C4-2B (cell line): ENCODE results near the gene MIPOL1.

Source experiments
- H3K27ac ChIP-seq: fragments of 450-650 bp; 2 replicates; pipeline ENCODE4 v1.5.1; 2017
- CTCF ChIP-seq: fragments of 450-650 bp; conservative IDR thresholded peaks from 2 replicates; pipeline ENCODE4 v1.5.1; 2017; ENCODE audit warnings: mild to moderate bottlenecking
- ZFX ChIP-seq: fragments of 450-650 bp; IDR thresholded peaks from 2 replicates; pipeline ENCODE4 v1.6.1; 2017

MIPOL1 gene

GRCh38 chr14:37571391-37571790, 373.7 kb downstream of the MIPOL1 start:
- TF ChIP-seq ZFX (no peak), CTCF (no peak)
- peak overlapping the region; percentile 37 for H3K27ac ChIP-seq

- no peak overlapping the region for H3K27ac ChIP-seq
- TF ChIP-seq CTCF, result no peak
- TF ChIP-seq ZFX, result no peak
These were observed 375.6 kb downstream of the MIPOL1 start for GRCh38 chr14:37573356-37573755.

DNA sequence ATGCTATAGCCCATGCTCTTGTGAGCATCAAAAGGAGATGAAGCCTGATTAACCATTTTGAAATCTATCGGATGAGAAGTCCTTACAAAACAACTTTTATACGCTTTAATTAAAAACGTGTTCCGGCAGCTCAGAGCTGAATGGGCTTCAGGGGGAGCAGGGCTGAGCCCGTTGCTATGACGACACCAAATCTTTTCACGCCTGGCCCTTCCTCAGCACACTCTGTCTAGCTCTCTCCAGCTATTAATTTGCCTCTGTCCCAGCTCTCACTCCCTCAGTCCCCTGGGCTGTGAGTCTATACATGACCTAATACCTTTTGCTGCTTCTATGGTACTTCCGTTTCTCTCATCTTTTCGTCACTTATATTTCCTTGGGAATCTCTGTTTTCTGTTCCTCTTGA, 381.5 kb downstream of the MIPOL1 start:
- H3K27ac ChIP-seq, result no peak overlapping the region
- TF ChIP-seq ZFX (no peak), CTCF (no peak)

DNA sequence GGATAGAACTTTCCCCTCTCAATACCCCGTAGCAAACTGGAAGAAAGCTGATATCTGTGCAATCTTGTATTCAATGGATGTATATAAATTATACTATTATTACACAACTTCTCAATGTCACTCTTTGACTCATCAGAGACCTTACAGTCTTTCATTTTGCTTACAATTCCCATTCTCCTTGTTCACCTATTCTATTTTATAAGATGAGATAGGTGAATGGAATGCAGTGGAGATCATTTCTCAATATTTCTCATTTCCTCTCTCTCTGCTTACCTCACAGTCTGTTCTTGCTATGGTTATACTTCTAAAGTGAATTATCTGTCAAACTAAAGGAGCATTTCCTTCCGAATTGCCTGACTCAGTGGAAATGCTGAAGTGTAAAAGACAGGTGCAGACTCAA, 382.4 kb downstream of the MIPOL1 start:
- TF ChIP-seq ZFX (no peak), CTCF (no peak)

GRCh38 chr14:37583358-37584210, 385.8 kb downstream of the MIPOL1 start:
- no peak for TF ChIP-seq CTCF
- no peak for TF ChIP-seq ZFX
- H3K27ac ChIP-seq, result peak overlapping the region; percentile 2; the same call in 1 of the 2 replicates

More for the DNA sequence above, 382.4 kb downstream of the MIPOL1 start:
- H3K27ac ChIP-seq, result no peak overlapping the region

DNA sequence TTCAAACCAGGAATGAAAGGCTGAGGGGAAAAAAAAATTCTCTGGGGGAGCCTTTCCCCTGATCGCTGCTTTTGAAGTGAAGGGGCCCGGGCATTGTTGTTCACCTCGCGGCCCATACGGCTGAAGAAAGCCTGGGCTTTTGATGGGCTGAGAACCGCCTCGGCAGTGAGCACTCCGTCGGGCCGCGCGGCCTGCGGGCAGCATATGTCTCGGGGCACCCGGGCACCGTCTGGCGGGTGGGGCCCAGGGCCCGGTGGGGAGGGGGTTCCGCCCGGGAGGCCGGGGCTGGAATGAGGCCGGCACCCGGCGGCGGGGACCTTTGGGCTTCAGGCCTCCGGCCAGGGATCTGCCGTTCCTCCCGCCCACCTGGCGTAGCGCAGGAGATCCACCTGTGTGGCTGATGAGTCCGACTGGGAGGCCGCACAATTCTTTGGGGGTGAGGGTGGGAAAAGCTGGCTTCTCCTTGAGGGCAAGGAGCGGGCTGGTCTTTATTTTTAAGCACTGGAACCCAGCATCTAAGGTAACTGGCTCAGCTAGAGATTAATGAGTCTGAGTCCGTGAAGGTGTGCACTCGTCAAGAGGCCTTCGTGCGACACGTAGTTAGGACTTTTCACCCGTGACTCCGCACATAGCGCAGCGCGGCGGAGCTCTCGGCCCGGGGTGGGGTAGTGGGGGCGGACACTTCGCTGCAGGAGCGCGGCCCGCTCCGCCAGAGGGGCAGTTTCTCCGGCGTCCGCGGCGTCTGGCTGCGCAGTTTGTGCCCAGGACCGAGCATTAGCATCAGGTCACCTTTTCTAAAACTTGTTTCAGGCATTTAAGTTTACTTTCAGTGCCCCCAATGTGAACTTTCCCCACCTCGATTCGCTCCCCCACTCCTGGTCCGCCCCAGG, 386.7 kb downstream of the MIPOL1 start:
- peak overlapping the region; percentile 18; the same call in 1 of the 2 replicates for H3K27ac ChIP-seq
- no peak for TF ChIP-seq CTCF
- TF ChIP-seq ZFX, result no peak

DNA sequence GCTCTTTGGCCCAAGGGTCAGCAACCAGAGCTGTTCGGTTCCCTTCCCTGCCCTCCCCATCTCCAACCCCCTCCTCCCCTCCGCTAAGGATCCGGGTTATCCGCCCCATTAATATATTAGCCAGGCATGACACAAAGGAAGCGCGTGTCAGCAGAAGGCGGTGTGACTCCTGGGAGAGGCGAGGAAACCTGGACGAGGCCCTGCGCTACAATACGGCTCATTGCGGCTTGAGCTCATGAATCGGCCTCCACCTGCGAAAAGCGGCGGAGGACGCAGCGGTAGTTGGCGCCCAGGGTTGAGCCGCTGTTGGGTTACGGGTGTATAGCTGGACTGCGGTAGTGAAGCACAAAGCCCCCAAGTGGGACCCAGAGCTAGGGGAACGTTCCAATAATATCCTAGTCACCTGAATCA, 387.4 kb downstream of the MIPOL1 start:
- TF ChIP-seq ZFX (no peak), CTCF (no peak)
- peak overlapping the region; percentile 18; the same call in 1 of the 2 replicates for H3K27ac ChIP-seq
